HepG2 (cell line): ENCODE data around the gene HECA. TPM values are rescaled to one million over a fixed set of nuclear protein-coding genes. Genes with fewer than 3 reads are reported as not detected.

ENCODE experiments used
- ATAC-seq: fragments of 200-7000 bp; cut with Tn5 transposase; 3 replicates; pipeline ENCODE4 v1.9.1; 2020; ENCODE audit warnings: mild to moderate bottlenecking, moderate library complexity
- BruUV-seq: library from RNA; stranded (reverse); fragments of 400-500 nt; replicated peaks from 2 replicates; lab custom pipeline; 2021; lab: Mats Ljungman, UMichigan
- CTCF ChIA-PET: fragments of 300-600 bp; formaldehyde crosslinking; extraction: SDS; loops from one replicate; lab custom pipeline; 2021; ENCODE audit warnings: low total read pairs, inconsistent platforms, low intra/inter-chr PET ratio; lab: Yijun Ruan, JAX
- POLR2A ChIA-PET: fragments of 350-600 bp; sonication (Branson Sonifier 250); formaldehyde crosslinking; loops from one replicate; lab custom pipeline; 2020; ENCODE audit warnings: antibody characterized with exemption, inconsistent platforms; lab: Yijun Ruan, JAX
- DNase-seq: peaks from one replicate; pipeline ENCODE4 v3.0.0-alpha.2; 2015; ENCODE audit warnings: low spot score
- FAIRE-seq: peaks from 3 replicates; lab custom pipeline; 2011; peaks lifted over from hg19 to GRCh38; lab: Jason Lieb, UNC
- H2AFZ ChIP-seq: one replicate; pipeline ENCODE4 v1.6.1; 2011; ENCODE audit warnings: low read length, inconsistent platforms
- H3K27ac ChIP-seq: fragments of 300-600 bp; 3 replicates; pipeline ENCODE4 v1.8.0; 2011; ENCODE audit warnings: mixed run types, mild to moderate bottlenecking, mixed read lengths, low read length, inconsistent platforms; ENCODE audit not compliant: insufficient read depth; ENCODE audit errors: extremely low read length
- H3K27me3 ChIP-seq, 2 experiments: fragments of 200-600 bp in 1 of 2; 2 replicates in 1 of 2; 3 replicates in 1 of 2; pipeline versions ENCODE4 v1.6.0 to v1.8.0; 2011; ENCODE audit warnings: low read length in 2 of 2, mild to moderate bottlenecking in 2 of 2, moderate library complexity in 2 of 2, inconsistent platforms in 1 of 2; ENCODE audit not compliant: insufficient read depth in 2 of 2, control insufficient read depth in 1 of 2
- H3K36me3 ChIP-seq, 2 experiments: fragments of 200-600 bp in 1 of 2; replicated peaks in 1 of 2; 2 replicates in 1 of 2; 3 replicates in 1 of 2; pipeline versions ENCODE4 v1.5.1 to v1.8.0; 2011; ENCODE audit warnings: low read length in 2 of 2, inconsistent platforms in 1 of 2; ENCODE audit not compliant: insufficient read depth in 2 of 2, control insufficient read depth in 1 of 2
- H3K4me1 ChIP-seq: 2 replicates; pipeline ENCODE4 v1.5.1; 2012; ENCODE audit warnings: low read length, inconsistent platforms; ENCODE audit not compliant: insufficient read depth
- H3K4me2 ChIP-seq: 2 replicates; pipeline ENCODE4 v1.6.0; 2011; ENCODE audit warnings: low read depth, low read length, inconsistent platforms
- H3K4me3 ChIP-seq, 3 experiments: fragments of 200-600 bp in 1 of 3; sonication (generic), shearing (Covaris generic) in 1 of 3; replicated peaks in 1 of 3; 2 replicates each; pipeline ENCODE4 v1.5.1; 2011 to 2016; ENCODE audit warnings: low read length in 3 of 3, inconsistent platforms in 2 of 3, low read depth in 2 of 3, mild to moderate bottlenecking in 2 of 3, control low read depth in 1 of 3, mixed read lengths in 1 of 3; ENCODE audit not compliant: insufficient read depth in 1 of 3
- H3K79me2 ChIP-seq: one replicate; pipeline ENCODE4 v1.6.1; 2011; ENCODE audit warnings: low read length, inconsistent platforms; ENCODE audit not compliant: insufficient read depth
- H3K9ac ChIP-seq: 2 replicates; pipeline ENCODE4 v1.6.0; 2011; ENCODE audit warnings: mild to moderate bottlenecking, low read depth, low read length, inconsistent platforms; ENCODE audit not compliant: insufficient read depth
- H3K9me3 ChIP-seq: 2 replicates; pipeline ENCODE4 v1.5.1; 2012; ENCODE audit warnings: mild to moderate bottlenecking, low read length
- H4K20me1 ChIP-seq: 2 replicates; pipeline ENCODE4 v1.6.0; 2011; ENCODE audit warnings: inconsistent platforms, mild to moderate bottlenecking, low read length, moderate library complexity; ENCODE audit not compliant: insufficient read depth
- ELF3 ChIP-seq: IDR thresholded peaks from 2 replicates; pipeline ENCODE4 v1.6.1; 2016; ENCODE audit warnings: missing genetic modification reagents, missing compliant biosample characterization
- IKZF1 ChIP-seq: fragments of 450-650 bp; IDR thresholded peaks from 2 replicates; pipeline ENCODE4 v1.7.1; 2016
- NFE2L2 ChIP-seq: fragments of 150-350 bp; IDR thresholded peaks from 2 replicates; pipeline ENCODE4 v1.6.1; 2014; ENCODE audit warnings: low read length
- PAX8 ChIP-seq: sonication (generic); formaldehyde crosslinking; IDR thresholded peaks from 2 replicates; pipeline ENCODE4 v1.8.0; 2022; ENCODE audit warnings: mild to moderate bottlenecking, missing genetic modification reagents, borderline replicate concordance
- ZNF343 ChIP-seq: sonication (generic); formaldehyde crosslinking; IDR thresholded peaks from 2 replicates; pipeline ENCODE4 v1.4.0; 2020; ENCODE audit warnings: mild to moderate bottlenecking, missing genetic modification reagents
- ZNF547 ChIP-seq: sonication (generic); formaldehyde crosslinking; IDR thresholded peaks from 2 replicates; pipeline ENCODE4 v1.5.1; 2020; ENCODE audit warnings: mild to moderate bottlenecking, missing genetic modification reagents
- WGBS: methylation state at CpG from one replicate; pipeline ENCODE4 v1.1.6; 2017; ENCODE audit warnings: low lambda C conversion rate; 5-methylcytosine and 5-hydroxymethylcytosine counted together
- in situ Hi-C: cut with HindIII; loops from 2 replicates; pipeline ENCODE4 v1.10.0; 2017; ENCODE audit warnings: low pct_unique_long_range_greater_than_20kb; ENCODE audit not compliant: extremely low pct_ligation_motif_present
- intact Hi-C: fragments of 100-400 bp; cut with micrococcal nuclease; formaldehyde crosslinking; loops from one replicate; pipeline ENCODE4 v1.10.0; 2022; ENCODE audit not compliant: unreplicated experiment
- polyA plus RNA-seq, 8 experiments: library from polyadenylated mRNA; depleted of rRNA in 3 of 8; stranded (reverse) in 7 of 8; unstranded in 1 of 8; fragments of >200 nt; fragmentation: Illumina TruSeq in 4 of 8; extraction: Trizol in 4 of 8; gene quantifications; 2 replicates each; pipeline versions ENCODE4 v1.2.1 to v1.2.3, GENCODE V29; 2011 to 2016; ENCODE audit warnings: low read depth in 4 of 8, missing spikeins in 1 of 8, mixed read lengths in 1 of 8; ENCODE audit not compliant: insufficient read depth in 1 of 8
- total RNA-seq, 5 experiments: library from RNA; depleted of rRNA; stranded (reverse); fragments of >200 nt; fragmentation: Illumina TruSeq; extraction: Trizol; gene quantifications; 2 replicates each; pipeline ENCODE4 v1.2.3, GENCODE V29; 2016; ENCODE audit warnings: low read depth in 1 of 5
- TF ChIP-seq, protein P1 (sequence below): sonication (generic); formaldehyde crosslinking; IDR thresholded peaks from 2 replicates; pipeline ENCODE4 v1.4.0; 2020; ENCODE audit warnings: mild to moderate bottlenecking, missing genetic modification reagents
- TF ChIP-seq, protein P2 (sequence below): sonication (generic); formaldehyde crosslinking; IDR thresholded peaks from 2 replicates; pipeline ENCODE4 v1.9.0; 2021; ENCODE audit warnings: missing genetic modification reagents, borderline replicate concordance

HECA gene
- total and polyA plus RNA-seq, 2 of the 13 experiments (the other 11 are each of a cell fraction or from before 2014, with no cell fraction given) = 0.18 to 0.49 TPM

DNA sequence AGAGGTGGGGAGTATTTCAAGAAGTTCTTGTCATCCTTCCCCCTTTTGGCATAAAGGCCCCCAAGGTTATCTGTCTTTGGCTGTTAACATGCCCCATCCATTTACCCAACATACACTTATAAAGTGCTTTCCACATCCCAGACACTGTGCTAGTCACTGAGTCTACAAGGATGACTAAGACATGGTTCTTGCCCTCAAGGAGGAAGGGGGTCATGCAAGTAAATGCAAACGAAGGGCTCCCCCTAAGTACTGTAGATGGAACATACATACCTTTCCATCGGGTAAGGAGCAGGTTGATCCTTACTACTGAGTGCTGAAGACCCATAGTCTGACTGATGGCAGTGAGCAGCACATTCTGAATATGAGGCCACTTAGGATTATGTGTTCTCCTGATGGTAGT is 38.3 kb downstream of the HECA start:
- intact Hi-C loops = no loop called here
- Histone ChIP-seq H3K4me1 (no peaks in the 10 kb centered on the region), H4K20me1 (no peaks in the 10 kb centered on the region), H3K9ac (no peak overlapping the region), H3K27ac (no peak overlapping the region), H3K27me3 (no peaks in the 10 kb centered on the region; a peak in 1 of 5 replicates), H2AFZ (no peak overlapping the region), H3K9me3 (no peaks in the 10 kb centered on the region), H3K4me3 (no peak overlapping the region), H3K79me2 (no peaks in the 10 kb centered on the region), H3K4me2 (no peak overlapping the region), H3K36me3 (no peaks in the 10 kb centered on the region)
- ChIA-PET CTCF (no interaction called here), POLR2A (no interaction called here)
- in situ Hi-C loops = no loop called here
- DNase-seq (no peak), ATAC-seq (no peak), FAIRE-seq (no peak)
- TF ChIP-seq ZNF547 (CRISPR knock-in tag) (no peak), ZNF343 (CRISPR knock-in tag) (no peak), NFE2L2 (no peak), ELF3 (CRISPR knock-in tag) (no peak), PAX8 (CRISPR knock-in tag) (no peak), IKZF1 (no peak)
- TF ChIP-seq, protein P1, sequence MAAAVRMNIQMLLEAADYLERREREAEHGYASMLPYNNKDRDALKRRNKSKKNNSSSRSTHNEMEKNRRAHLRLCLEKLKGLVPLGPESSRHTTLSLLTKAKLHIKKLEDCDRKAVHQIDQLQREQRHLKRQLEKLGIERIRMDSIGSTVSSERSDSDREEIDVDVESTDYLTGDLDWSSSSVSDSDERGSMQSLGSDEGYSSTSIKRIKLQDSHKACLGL (CRISPR knock-in tag) = no peak
- TF ChIP-seq, protein P2, sequence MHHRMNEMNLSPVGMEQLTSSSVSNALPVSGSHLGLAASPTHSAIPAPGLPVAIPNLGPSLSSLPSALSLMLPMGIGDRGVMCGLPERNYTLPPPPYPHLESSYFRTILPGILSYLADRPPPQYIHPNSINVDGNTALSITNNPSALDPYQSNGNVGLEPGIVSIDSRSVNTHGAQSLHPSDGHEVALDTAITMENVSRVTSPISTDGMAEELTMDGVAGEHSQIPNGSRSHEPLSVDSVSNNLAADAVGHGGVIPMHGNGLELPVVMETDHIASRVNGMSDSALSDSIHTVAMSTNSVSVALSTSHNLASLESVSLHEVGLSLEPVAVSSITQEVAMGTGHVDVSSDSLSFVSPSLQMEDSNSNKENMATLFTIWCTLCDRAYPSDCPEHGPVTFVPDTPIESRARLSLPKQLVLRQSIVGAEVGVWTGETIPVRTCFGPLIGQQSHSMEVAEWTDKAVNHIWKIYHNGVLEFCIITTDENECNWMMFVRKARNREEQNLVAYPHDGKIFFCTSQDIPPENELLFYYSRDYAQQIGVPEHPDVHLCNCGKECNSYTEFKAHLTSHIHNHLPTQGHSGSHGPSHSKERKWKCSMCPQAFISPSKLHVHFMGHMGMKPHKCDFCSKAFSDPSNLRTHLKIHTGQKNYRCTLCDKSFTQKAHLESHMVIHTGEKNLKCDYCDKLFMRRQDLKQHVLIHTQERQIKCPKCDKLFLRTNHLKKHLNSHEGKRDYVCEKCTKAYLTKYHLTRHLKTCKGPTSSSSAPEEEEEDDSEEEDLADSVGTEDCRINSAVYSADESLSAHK (CRISPR knock-in tag) = no peak
- no TSS peak for BruUV-seq
- 0% methylated on average over 2 of the region's 2 CpGs for WGBS
